Upper lobe of left lung (tissue), 6 donors: Measurements from ENCODE around the gene KCNH1. TPM values are rescaled to one million over a fixed set of nuclear protein-coding genes. Genes with fewer than 3 reads are reported as not detected.

ENCODE experiments used
- ATAC-seq, 2 donors: fragments of 200-7000 bp; cut with Tn5 transposase; one replicate each; pipeline ENCODE4 v1.9.1; 2022; ENCODE audit warnings: mild to moderate bottlenecking in 2 of 2, moderate library complexity in 2 of 2; ENCODE audit not compliant: low FRiP score in 2 of 2
- DNase-seq, 2 donors: peaks; one replicate each; pipeline ENCODE4 v3.0.0-alpha.2; 2019 to 2020
- H3K27ac ChIP-seq, 4 donors: fragments of 200-600 bp; sonication (generic); one replicate each; pipeline ENCODE4 v1.5.1; 2016 to 2019
- H3K27me3 ChIP-seq, 4 donors: fragments of 200-600 bp; sonication (generic); one replicate each; pipeline ENCODE4 v1.5.1; 2017 to 2019
- H3K36me3 ChIP-seq, 4 donors: fragments of 200-600 bp; sonication (generic); one replicate each; pipeline ENCODE4 v1.5.1; 2016 to 2019
- H3K4me1 ChIP-seq, 4 donors: fragments of 200-600 bp; sonication (generic); one replicate each; pipeline ENCODE4 v1.5.1; 2018 to 2019
- H3K4me3 ChIP-seq, 4 donors: fragments of 200-600 bp; sonication (generic); one replicate each; pipeline ENCODE4 v1.5.1; 2017 to 2019; ENCODE audit warnings: mild to moderate bottlenecking in 2 of 4, moderate library complexity in 1 of 4
- H3K9me3 ChIP-seq, 4 donors: fragments of 200-600 bp; sonication (generic); one replicate each; pipeline ENCODE4 v1.5.1; 2018 to 2019
- CTCF ChIP-seq, 6 experiments: fragments of 450-650 bp in 4 of 6; fragments of 200-600 bp in 2 of 6; sonication (generic) in 2 of 6; IDR thresholded peaks; one replicate each; pipeline ENCODE4 v1.5.1; 2016 to 2019; ENCODE audit warnings: antibody characterized with exemption in 6 of 6
- EP300 ChIP-seq, 4 donors: sonication (generic); formaldehyde crosslinking; IDR thresholded peaks; one replicate each; pipeline ENCODE4 v1.5.1; 2017; ENCODE audit warnings: antibody characterized with exemption in 4 of 4, control low read depth in 2 of 4
- POLR2A ChIP-seq, 4 donors: fragments of 450-650 bp; IDR thresholded peaks; one replicate each; pipeline ENCODE4 v1.5.1; 2016 to 2017; ENCODE audit warnings: antibody characterized with exemption in 4 of 4, mild to moderate bottlenecking in 2 of 4
- POLR2AphosphoS5 ChIP-seq, 2 donors: sonication (generic); formaldehyde crosslinking; IDR thresholded peaks; one replicate each; pipeline ENCODE4 v1.5.1; 2017; ENCODE audit warnings: antibody characterized with exemption in 2 of 2
- WGBS, 2 donors: methylation state at CpG; one replicate each; pipeline ENCODE4 v1.1.5; 2017 to 2018; 5-methylcytosine and 5-hydroxymethylcytosine counted together
- total RNA-seq, 6 donors: library from RNA; depleted of rRNA in 4 of 6; stranded (reverse); fragments of >200 nt in 4 of 6; gene quantifications; one replicate each; pipeline versions ENCODE4 v1.1.0 to v1.2.1, GENCODE V29; 2016 to 2021
- donor health status: DM: no; HTN: no; CAD: no; lungs with moderate emphysema.
- donor health status: DM: no; HTN: yes; CAD: no; lungs with severe emphysema.

KCNH1 gene
- total RNA-seq, 6 donors from 2014 or later, result 0.09 TPM; not detected in 5

GRCh38 chr1:210653771-210654170, 480.2 kb downstream of the KCNH1 start:
- 49 to 53% methylated on average over 6 of the region's 6 CpGs for WGBS, 2 donors
- Histone ChIP-seq H3K4me3 (no peak overlapping the region), H3K27ac (no peak overlapping the region), H3K4me1 (no peaks in the 10 kb centered on the region), H3K9me3 (no peaks in the 10 kb centered on the region), H3K27me3 (no peaks in the 10 kb centered on the region), H3K36me3 (no peaks in the 10 kb centered on the region)
- TF ChIP-seq CTCF (IDR thresholded peaks at IDR 0.05) (no peak), EP300 (IDR thresholded peaks at IDR 0.05) (no peak), POLR2A (IDR thresholded peaks at IDR 0.05) (no peak), POLR2AphosphoS5 (IDR thresholded peaks at IDR 0.05) (no peak)
- ATAC-seq, result peak; percentile 79 to 89
- no peak for DNase-seq

- Histone ChIP-seq H3K27me3 (no peaks in the 10 kb centered on the region), H3K36me3 (no peaks in the 10 kb centered on the region), H3K4me3 (no peak overlapping the region), H3K9me3 (no peaks in the 10 kb centered on the region), H3K27ac (no peak overlapping the region), H3K4me1 (no peaks in the 10 kb centered on the region)
- DNase-seq, result peak in 1 of 2 donors; percentile 17
- ATAC-seq, result no peak
- TF ChIP-seq CTCF (IDR thresholded peaks at IDR 0.05), result no peak
- TF ChIP-seq POLR2A (IDR thresholded peaks at IDR 0.05), result no peak
- TF ChIP-seq EP300 (IDR thresholded peaks at IDR 0.05), result no peak
- no peak for TF ChIP-seq POLR2AphosphoS5 (IDR thresholded peaks at IDR 0.05)
- 83 to 86% methylated on average over 6 to 7 of the region's 7 CpGs for WGBS, 2 donors
These were observed 481.5 kb downstream of the KCNH1 start for GRCh38 chr1:210652329-210652954.

GRCh38 chr1:210650403-210650802, 483.5 kb downstream of the KCNH1 start:
- Histone ChIP-seq H3K27me3 (no peaks in the 10 kb centered on the region), H3K36me3 (no peaks in the 10 kb centered on the region), H3K27ac (no peak overlapping the region), H3K4me3 (no peak overlapping the region), H3K4me1 (no peaks in the 10 kb centered on the region), H3K9me3 (no peaks in the 10 kb centered on the region)
- TF ChIP-seq POLR2AphosphoS5 (IDR thresholded peaks at IDR 0.05) (no peak), EP300 (IDR thresholded peaks at IDR 0.05) (no peak), CTCF (IDR thresholded peaks at IDR 0.05) (no peak), POLR2A (IDR thresholded peaks at IDR 0.05) (no peak)
- no peak for ATAC-seq
- no peak for DNase-seq
- 59 to 81% methylated on average over 2 of the region's 2 CpGs for WGBS, 2 donors

- TF ChIP-seq EP300 (IDR thresholded peaks at IDR 0.05), result no peak
- TF ChIP-seq CTCF (IDR thresholded peaks at IDR 0.05), result no peak
- no peak for TF ChIP-seq POLR2AphosphoS5 (IDR thresholded peaks at IDR 0.05)
- no peak for TF ChIP-seq POLR2A (IDR thresholded peaks at IDR 0.05)
- no peaks in the 10 kb centered on the region for H3K36me3 ChIP-seq
- no peaks in the 10 kb centered on the region for H3K9me3 ChIP-seq
- no peaks in the 10 kb centered on the region for H3K4me1 ChIP-seq
- no peak overlapping the region for H3K4me3 ChIP-seq
- 50 to 72% methylated on average over 2 of the region's 2 CpGs for WGBS, 2 donors
- no peak overlapping the region for H3K27ac ChIP-seq
- no peak for ATAC-seq
- no peaks in the 10 kb centered on the region for H3K27me3 ChIP-seq
- DNase-seq, result no peak
These were observed 485.2 kb downstream of the KCNH1 start for GRCh38 chr1:210648588-210649269.
